Measurements from ENCODE around the gene LY6G5B.
A peak's percentile ranks its signal among the peaks of the same experiment; 100 is the strongest.

LY6G5B gene

DNA sequence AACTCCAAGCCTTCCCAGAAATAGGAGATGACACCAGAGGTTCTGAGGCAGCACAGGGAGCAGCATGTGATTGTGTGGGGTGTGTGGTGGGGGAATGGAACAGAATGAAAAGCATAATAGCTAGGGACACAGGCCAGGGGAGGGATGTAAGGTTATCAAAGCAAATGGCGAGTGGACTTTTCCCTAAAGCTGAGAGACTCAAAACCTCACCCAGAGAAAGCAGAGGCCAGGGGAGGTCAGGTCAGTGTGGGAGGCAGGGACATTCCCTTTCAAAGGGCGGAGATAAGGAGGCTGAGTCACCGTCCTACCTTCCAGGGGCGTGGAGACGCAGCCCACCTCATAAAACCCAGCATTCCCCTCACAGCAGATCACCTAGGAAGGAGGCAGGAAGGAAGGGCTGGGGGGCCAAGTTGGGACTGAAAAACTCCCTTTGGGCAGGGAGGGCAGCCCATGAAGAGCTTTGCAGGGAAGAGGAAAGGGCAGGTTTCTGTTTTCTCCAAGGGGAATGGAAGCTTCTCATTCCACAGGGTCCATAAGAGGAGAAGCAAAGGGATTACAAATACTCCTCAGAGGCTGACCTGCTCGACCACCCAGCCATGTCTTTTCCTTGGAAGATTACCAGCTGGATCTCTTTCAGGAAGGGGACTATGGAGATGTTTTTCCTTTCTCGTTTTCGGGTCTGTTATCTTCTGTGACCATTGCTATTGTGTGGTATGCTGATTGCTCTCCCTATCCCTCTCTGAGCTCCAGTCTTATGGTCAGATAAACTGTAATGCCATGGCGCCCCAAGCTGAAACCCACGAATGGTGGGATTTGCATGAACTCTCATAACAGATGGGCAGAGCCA is 20.7 kb downstream of the LY6G5B start:
- no peak for DNase-seq (ENCODE audit: low spot score)
- peaks cover 50 to 97% of the 10 kb centered on the region in 2 donors for H3K36me3 ChIP-seq (replicated peaks in 1 of 2; ENCODE audit: control insufficient read depth in 2 of 2, insufficient read depth in 2 of 2, low read length in 2 of 2)
- H3K4me2 ChIP-seq (ENCODE audit: insufficient read depth, low read length, poor library complexity, severe bottlenecking): no peak overlapping the region
- no peak overlapping the region for H2AFZ ChIP-seq (ENCODE audit: low read length)
- no peak overlapping the region for H2BK5ac ChIP-seq (ENCODE audit: low read length)
- no peaks in the 10 kb centered on the region for H3K9me3 ChIP-seq (replicated peaks in 1 of 2; ENCODE audit: control insufficient read depth in 2 of 2, insufficient read depth in 1 of 2, low read depth in 1 of 2, low read length in 2 of 2)
- no peaks in the 10 kb centered on the region for H3K79me1 ChIP-seq (ENCODE audit: low read depth, low read length)
- WGBS, 2 donors (ENCODE audit: extremely low coverage in 2 of 2, insufficient read length in 2 of 2, insufficient replicate concordance in 1 of 2): no CpG with 5 or more reads among the region's 10 CpGs
- H2BK15ac ChIP-seq (ENCODE audit: low read length): no peak overlapping the region
- no peak overlapping the region for H3K4me3 ChIP-seq (ENCODE audit: low read length in 2 of 2)
- H3K27ac ChIP-seq (replicated peaks; ENCODE audit: low read length): no peak overlapping the region
- H3K23ac ChIP-seq (ENCODE audit: low read depth, low read length, poor library complexity): no peak overlapping the region
- peaks cover 0 to 2% of the 10 kb centered on the region in 2 donors for H3K4me1 ChIP-seq (ENCODE audit: control insufficient read depth in 2 of 2, insufficient read depth in 1 of 2, low read depth in 1 of 2, low read length in 2 of 2)
- H2BK120ac ChIP-seq (ENCODE audit: low read depth, low read length): no peak overlapping the region
- H2AK5ac ChIP-seq (ENCODE audit: low read depth, low read length): no peak overlapping the region
- no peak overlapping the region for H4K91ac ChIP-seq (ENCODE audit: low read depth, low read length, poor library complexity)
- no peak overlapping the region for H3K18ac ChIP-seq (ENCODE audit: low read length)
- peak overlapping the region; percentile 32 for H3K9ac ChIP-seq (ENCODE audit: low read depth, low read length, poor library complexity)
- H3K27me3 ChIP-seq (ENCODE audit: control insufficient read depth in 3 of 3, insufficient read depth in 3 of 3, low read depth in 1 of 3, low read length in 3 of 3): no peaks in the 10 kb centered on the region
- H2BK12ac ChIP-seq (ENCODE audit: low read length): no peak overlapping the region
- H4K8ac ChIP-seq (ENCODE audit: low read depth, low read length): no peak overlapping the region
- H3K4ac ChIP-seq (ENCODE audit: low read length): no peak overlapping the region
- H3K14ac ChIP-seq (ENCODE audit: low read length): no peak overlapping the region

DNA sequence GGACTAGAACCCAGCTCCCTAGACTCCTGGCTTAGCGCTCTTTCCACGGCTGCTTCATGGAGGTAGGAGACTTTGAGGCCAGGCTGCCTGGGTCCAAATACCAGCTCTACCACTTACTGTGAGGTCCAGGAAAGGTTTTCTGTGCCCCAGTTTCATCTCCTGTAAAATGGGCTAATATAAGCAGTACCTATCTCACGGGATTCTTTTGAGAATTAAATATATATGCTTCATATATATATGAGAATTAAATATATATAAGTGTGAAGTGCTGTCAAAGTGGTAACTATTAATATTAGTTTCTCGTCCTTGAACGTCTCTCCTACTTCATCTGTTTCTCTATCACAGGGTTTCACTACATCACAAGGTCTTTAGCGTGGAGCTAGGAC is 21.3 kb downstream of the LY6G5B start:
- no peak overlapping the region for H3K23ac ChIP-seq (ENCODE audit: low read depth, low read length, poor library complexity)
- no CpG with 5 or more reads among the region's 6 CpGs for WGBS, 2 donors (ENCODE audit: extremely low coverage in 2 of 2, insufficient read length in 2 of 2, insufficient replicate concordance in 1 of 2)
- no peak overlapping the region for H3K9ac ChIP-seq (ENCODE audit: low read depth, low read length, poor library complexity)
- peaks cover 0 to 2% of the 10 kb centered on the region in 2 donors for H3K4me1 ChIP-seq (ENCODE audit: control insufficient read depth in 2 of 2, insufficient read depth in 1 of 2, low read depth in 1 of 2, low read length in 2 of 2)
- no peak overlapping the region for H2BK5ac ChIP-seq (ENCODE audit: low read length)
- no peak overlapping the region for H3K14ac ChIP-seq (ENCODE audit: low read length)
- H3K27me3 ChIP-seq (ENCODE audit: control insufficient read depth in 3 of 3, insufficient read depth in 3 of 3, low read depth in 1 of 3, low read length in 3 of 3): no peaks in the 10 kb centered on the region
- no peak overlapping the region for H2BK12ac ChIP-seq (ENCODE audit: low read length)
- no peak overlapping the region for H3K4ac ChIP-seq (ENCODE audit: low read length)
- H2BK15ac ChIP-seq (ENCODE audit: low read length): no peak overlapping the region
- H3K18ac ChIP-seq (ENCODE audit: low read length): no peak overlapping the region
- H3K9me3 ChIP-seq (replicated peaks in 1 of 2; ENCODE audit: control insufficient read depth in 2 of 2, insufficient read depth in 1 of 2, low read depth in 1 of 2, low read length in 2 of 2): no peaks in the 10 kb centered on the region
- no peak overlapping the region for H2AFZ ChIP-seq (ENCODE audit: low read length)
- no peaks in the 10 kb centered on the region for H3K79me1 ChIP-seq (ENCODE audit: low read depth, low read length)
- no peak overlapping the region for H2AK5ac ChIP-seq (ENCODE audit: low read depth, low read length)
- H3K36me3 ChIP-seq (replicated peaks in 1 of 2; ENCODE audit: control insufficient read depth in 2 of 2, insufficient read depth in 2 of 2, low read length in 2 of 2): peaks cover 50 to 96% of the 10 kb centered on the region in 2 donors
- H3K4me3 ChIP-seq (ENCODE audit: low read length in 2 of 2): no peak overlapping the region
- H3K27ac ChIP-seq (replicated peaks; ENCODE audit: low read length): no peak overlapping the region
- no peak overlapping the region for H3K4me2 ChIP-seq (ENCODE audit: insufficient read depth, low read length, poor library complexity, severe bottlenecking)
- H4K8ac ChIP-seq (ENCODE audit: low read depth, low read length): no peak overlapping the region
- no peak for DNase-seq (ENCODE audit: low spot score)
- H4K91ac ChIP-seq (ENCODE audit: low read depth, low read length, poor library complexity): no peak overlapping the region
- H2BK120ac ChIP-seq (ENCODE audit: low read depth, low read length): no peak overlapping the region

DNA sequence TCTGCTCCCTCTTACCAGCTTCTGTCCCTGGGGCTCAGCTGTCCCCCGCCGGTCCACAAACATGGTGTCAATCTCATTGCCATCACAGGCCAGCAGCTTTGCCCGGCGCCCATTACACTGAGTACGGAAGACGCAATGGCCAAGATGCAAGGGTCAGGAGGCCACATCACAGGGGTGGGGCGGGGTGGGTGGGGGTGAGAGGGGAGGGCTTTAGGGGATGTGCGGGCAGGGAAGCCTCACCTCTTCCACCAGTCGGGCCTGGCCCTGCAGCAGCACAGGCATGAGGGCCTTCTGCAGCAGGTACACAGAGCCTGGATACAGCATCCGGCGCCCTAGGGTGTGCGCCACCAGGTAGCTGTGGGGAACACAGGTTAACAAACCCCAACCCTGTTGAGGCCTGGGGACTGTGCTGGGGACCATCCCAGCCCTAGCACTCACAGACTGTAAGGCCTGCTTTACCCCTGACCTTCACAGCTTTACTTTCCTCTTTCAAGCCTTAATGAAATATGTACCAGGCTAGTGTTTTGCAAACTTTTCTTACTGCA is 21.9 kb downstream of the LY6G5B start:
- Histone ChIP-seq H3K4me2 (ENCODE audit: insufficient read depth, low read length, poor library complexity, severe bottlenecking) (peak overlapping the region; percentile 18), H2BK15ac (ENCODE audit: low read length) (no peak overlapping the region), H3K36me3 (replicated peaks in 1 of 2; ENCODE audit: control insufficient read depth in 2 of 2, insufficient read depth in 2 of 2, low read length in 2 of 2) (peaks cover 51 to 96% of the 10 kb centered on the region in 2 donors)

DNA sequence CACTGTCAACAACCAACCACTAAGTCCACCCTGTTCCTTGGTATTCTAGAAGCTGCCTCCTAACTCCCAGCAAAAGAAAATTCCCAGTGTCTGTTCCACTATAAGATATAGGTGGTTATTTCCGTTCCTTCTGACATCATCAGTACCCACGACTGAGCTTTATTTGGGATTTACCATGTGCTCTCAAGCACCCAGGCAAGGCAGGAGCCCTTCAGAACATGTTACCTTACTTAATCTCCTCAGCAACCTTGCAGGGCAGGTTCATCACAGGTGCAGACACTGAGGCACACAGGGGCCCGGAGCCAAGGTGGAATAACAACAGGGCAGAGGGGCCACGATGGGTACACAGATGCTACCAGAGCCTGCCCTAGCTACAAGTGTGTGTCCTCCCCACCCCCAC is 22.6 kb downstream of the LY6G5B start:
- Histone ChIP-seq H2BK15ac (ENCODE audit: low read length) (no peak overlapping the region), H3K14ac (ENCODE audit: low read length) (no peak overlapping the region), H2BK5ac (ENCODE audit: low read length) (no peak overlapping the region), H3K9ac (ENCODE audit: low read depth, low read length, poor library complexity) (no peak overlapping the region), H3K18ac (ENCODE audit: low read length) (no peak overlapping the region), H2AFZ (ENCODE audit: low read length) (no peak overlapping the region), H2BK12ac (ENCODE audit: low read length) (no peak overlapping the region), H3K4me1 (ENCODE audit: control insufficient read depth in 2 of 2, insufficient read depth in 1 of 2, low read depth in 1 of 2, low read length in 2 of 2) (peaks cover 0 to 2% of the 10 kb centered on the region in 2 donors), H3K4me3 (ENCODE audit: low read length in 2 of 2) (no peak overlapping the region), H4K8ac (ENCODE audit: low read depth, low read length) (no peak overlapping the region), H3K79me1 (ENCODE audit: low read depth, low read length) (no peaks in the 10 kb centered on the region), H2AK5ac (ENCODE audit: low read depth, low read length) (no peak overlapping the region), H3K27ac (replicated peaks; ENCODE audit: low read length) (no peak overlapping the region), H3K4ac (ENCODE audit: low read length) (no peak overlapping the region), H2BK120ac (ENCODE audit: low read depth, low read length) (no peak overlapping the region), H3K27me3 (ENCODE audit: control insufficient read depth in 3 of 3, insufficient read depth in 3 of 3, low read depth in 1 of 3, low read length in 3 of 3) (no peaks in the 10 kb centered on the region), H3K23ac (ENCODE audit: low read depth, low read length, poor library complexity) (no peak overlapping the region), H3K9me3 (replicated peaks in 1 of 2; ENCODE audit: control insufficient read depth in 2 of 2, insufficient read depth in 1 of 2, low read depth in 1 of 2, low read length in 2 of 2) (no peaks in the 10 kb centered on the region), H4K91ac (ENCODE audit: low read depth, low read length, poor library complexity) (no peak overlapping the region), H3K36me3 (replicated peaks in 1 of 2; ENCODE audit: control insufficient read depth in 2 of 2, insufficient read depth in 2 of 2, low read length in 2 of 2) (peaks cover 48 to 95% of the 10 kb centered on the region in 2 donors), H3K4me2 (ENCODE audit: insufficient read depth, low read length, poor library complexity, severe bottlenecking) (no peak overlapping the region)
- no CpG with 5 or more reads among the region's 4 CpGs for WGBS, 2 donors (ENCODE audit: extremely low coverage in 2 of 2, insufficient read length in 2 of 2, insufficient replicate concordance in 1 of 2)
- DNase-seq (ENCODE audit: low spot score): no peak

More for the DNA sequence above, 21.9 kb downstream of the LY6G5B start:
- Histone ChIP-seq H3K23ac (ENCODE audit: low read depth, low read length, poor library complexity) (no peak overlapping the region), H3K27me3 (ENCODE audit: control insufficient read depth in 3 of 3, insufficient read depth in 3 of 3, low read depth in 1 of 3, low read length in 3 of 3) (no peaks in the 10 kb centered on the region), H3K9ac (ENCODE audit: low read depth, low read length, poor library complexity) (no peak overlapping the region), H3K9me3 (replicated peaks in 1 of 2; ENCODE audit: control insufficient read depth in 2 of 2, insufficient read depth in 1 of 2, low read depth in 1 of 2, low read length in 2 of 2) (no peaks in the 10 kb centered on the region), H2BK12ac (ENCODE audit: low read length) (no peak overlapping the region), H2BK120ac (ENCODE audit: low read depth, low read length) (no peak overlapping the region), H2BK5ac (ENCODE audit: low read length) (no peak overlapping the region), H3K14ac (ENCODE audit: low read length) (no peak overlapping the region), H3K4me3 (ENCODE audit: low read length in 2 of 2) (no peak overlapping the region), H4K91ac (ENCODE audit: low read depth, low read length, poor library complexity) (no peak overlapping the region), H2AK5ac (ENCODE audit: low read depth, low read length) (no peak overlapping the region), H2AFZ (ENCODE audit: low read length) (no peak overlapping the region), H3K4ac (ENCODE audit: low read length) (no peak overlapping the region), H3K27ac (replicated peaks; ENCODE audit: low read length) (no peak overlapping the region), H4K8ac (ENCODE audit: low read depth, low read length) (no peak overlapping the region), H3K18ac (ENCODE audit: low read length) (no peak overlapping the region), H3K79me1 (ENCODE audit: low read depth, low read length) (no peaks in the 10 kb centered on the region), H3K4me1 (ENCODE audit: control insufficient read depth in 2 of 2, insufficient read depth in 1 of 2, low read depth in 1 of 2, low read length in 2 of 2) (peaks cover 0 to 2% of the 10 kb centered on the region in 2 donors)
- no CpG with 5 or more reads among the region's 12 CpGs for WGBS, 2 donors (ENCODE audit: extremely low coverage in 2 of 2, insufficient read length in 2 of 2, insufficient replicate concordance in 1 of 2)
- DNase-seq (ENCODE audit: low spot score): no peak

Data from neuronal stem cell (in vitro differentiated cells).